GM06990 (cell line): ENCODE measurements around the gene CDC37.
"Not testable (repeated sequence)": the region's sequence is repeated elsewhere in the genome, so short reads cannot be mapped to it uniquely, and the experiment has no call there.

Experiments
- DNase-seq: peaks from one replicate; pipeline ENCODE4 v3.0.0-alpha.2; 2011; ENCODE audit not compliant: insufficient read length; ENCODE audit errors: extremely low read depth
- H3K27me3 ChIP-seq: replicated peaks from 2 replicates; pipeline ENCODE4 v1.6.0; 2011; ENCODE audit warnings: low read length; ENCODE audit not compliant: control insufficient read depth, insufficient read depth
- H3K36me3 ChIP-seq: 2 replicates; pipeline ENCODE4 v1.5.1; 2011; ENCODE audit warnings: low read length; ENCODE audit not compliant: control insufficient read depth, insufficient read depth
- H3K4me3 ChIP-seq: replicated peaks from 2 replicates; pipeline ENCODE4 v1.5.1; 2011; ENCODE audit warnings: low read depth, mild to moderate bottlenecking, control low read depth, low read length
- TF ChIP-seq, protein P1 (sequence below): IDR thresholded peaks from 2 replicates; pipeline ENCODE4 v1.5.1; 2011; ENCODE audit warnings: low read length, control low read depth, mild to moderate bottlenecking, inconsistent platforms; ENCODE audit not compliant: insufficient read depth, poor library complexity, severe bottlenecking

CDC37 gene

GRCh38 chr19:10374931-10375330 lies 28.4 kb downstream of the CDC37 start:
- no peaks in the 10 kb centered on the region for H3K27me3 ChIP-seq
- peaks cover 23% of the 10 kb centered on the region for H3K36me3 ChIP-seq
- no peak overlapping the region for H3K4me3 ChIP-seq
- DNase-seq: no peak
- TF ChIP-seq, protein P1, sequence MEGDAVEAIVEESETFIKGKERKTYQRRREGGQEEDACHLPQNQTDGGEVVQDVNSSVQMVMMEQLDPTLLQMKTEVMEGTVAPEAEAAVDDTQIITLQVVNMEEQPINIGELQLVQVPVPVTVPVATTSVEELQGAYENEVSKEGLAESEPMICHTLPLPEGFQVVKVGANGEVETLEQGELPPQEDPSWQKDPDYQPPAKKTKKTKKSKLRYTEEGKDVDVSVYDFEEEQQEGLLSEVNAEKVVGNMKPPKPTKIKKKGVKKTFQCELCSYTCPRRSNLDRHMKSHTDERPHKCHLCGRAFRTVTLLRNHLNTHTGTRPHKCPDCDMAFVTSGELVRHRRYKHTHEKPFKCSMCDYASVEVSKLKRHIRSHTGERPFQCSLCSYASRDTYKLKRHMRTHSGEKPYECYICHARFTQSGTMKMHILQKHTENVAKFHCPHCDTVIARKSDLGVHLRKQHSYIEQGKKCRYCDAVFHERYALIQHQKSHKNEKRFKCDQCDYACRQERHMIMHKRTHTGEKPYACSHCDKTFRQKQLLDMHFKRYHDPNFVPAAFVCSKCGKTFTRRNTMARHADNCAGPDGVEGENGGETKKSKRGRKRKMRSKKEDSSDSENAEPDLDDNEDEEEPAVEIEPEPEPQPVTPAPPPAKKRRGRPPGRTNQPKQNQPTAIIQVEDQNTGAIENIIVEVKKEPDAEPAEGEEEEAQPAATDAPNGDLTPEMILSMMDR: no peak

GRCh38 chr19:10372690-10373089 lies 30.7 kb downstream of the CDC37 start:
- no peak for DNase-seq
- Histone ChIP-seq H3K36me3 (peaks cover 31% of the 10 kb centered on the region), H3K4me3 (no peak overlapping the region), H3K27me3 (no peaks in the 10 kb centered on the region)
- TF ChIP-seq, protein P1: no peak

DNA sequence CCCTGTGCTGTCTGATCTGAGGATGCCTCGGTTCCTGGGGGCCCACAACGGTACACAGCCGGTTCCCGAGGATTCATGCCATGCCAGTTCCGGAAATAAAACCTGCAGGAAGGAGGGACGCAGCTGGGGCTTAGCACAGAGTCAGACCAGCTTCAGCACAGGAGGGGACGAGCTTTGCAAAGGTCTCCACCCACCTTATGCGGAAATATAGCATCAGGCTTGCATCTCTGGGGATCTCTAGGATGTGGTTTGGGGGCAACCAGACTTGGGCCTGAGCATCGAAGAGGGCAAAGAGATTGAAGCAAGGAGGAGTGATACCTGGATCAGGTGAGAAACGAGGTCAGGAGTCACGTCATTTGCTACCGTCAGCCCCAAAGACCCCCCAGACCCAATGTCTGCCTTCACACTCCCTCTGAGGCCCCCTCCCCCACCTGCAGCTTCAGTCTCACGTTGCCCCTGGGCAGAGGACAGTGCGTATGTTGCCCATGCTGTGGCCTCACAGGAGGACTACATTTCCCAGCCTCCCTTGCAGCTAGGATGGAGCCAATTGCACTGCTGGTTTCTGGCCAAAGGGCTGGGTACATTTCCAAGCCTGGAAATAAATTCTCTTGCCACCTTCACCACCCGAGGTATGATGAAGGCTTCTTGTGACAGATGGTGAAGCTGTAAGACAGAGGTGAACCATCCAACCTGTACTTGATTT lies 35.1 kb downstream of the CDC37 start:
- H3K27me3 ChIP-seq: no peaks in the 10 kb centered on the region
- DNase-seq: no peak
- peaks cover 48% of the 10 kb centered on the region for H3K36me3 ChIP-seq
- no peak overlapping the region for H3K4me3 ChIP-seq
- TF ChIP-seq, protein P1: no peak

DNA sequence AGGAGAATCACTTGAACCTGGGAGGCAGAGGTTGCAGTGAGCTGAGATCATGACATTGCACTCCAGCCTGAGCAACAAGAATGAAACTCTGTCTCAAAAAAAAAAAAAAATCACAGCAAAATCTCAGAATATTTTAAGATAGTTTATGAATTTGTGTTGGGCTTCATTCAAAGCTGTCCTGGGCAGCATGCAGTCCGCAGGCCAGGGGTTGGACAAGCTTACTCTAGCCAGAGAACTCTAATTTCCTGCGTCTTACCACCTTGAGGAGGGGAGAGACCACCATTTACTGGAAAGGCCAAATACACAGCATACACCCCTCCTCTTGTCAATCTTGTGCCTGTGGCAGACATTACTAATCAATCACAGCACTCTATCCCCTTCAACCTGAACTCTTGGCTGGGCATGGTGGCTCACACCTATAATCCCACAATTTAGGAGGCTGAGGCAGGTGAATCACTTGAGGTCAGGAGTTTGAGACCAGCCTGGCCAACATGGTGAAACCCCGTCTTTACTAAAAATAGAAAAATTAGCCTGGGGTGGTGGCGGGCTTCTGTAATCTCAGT lies 36.3 kb downstream of the CDC37 start:
- H3K27me3 ChIP-seq, DNase-seq, H3K4me3 ChIP-seq: not testable (repeated sequence)
- peaks cover 54% of the 10 kb centered on the region for H3K36me3 ChIP-seq

- Histone ChIP-seq H3K36me3 (peaks cover 61% of the 10 kb centered on the region), H3K27me3 (no peaks in the 10 kb centered on the region), H3K4me3 (no peak overlapping the region)
- TF ChIP-seq, protein P1: no peak
- no peak for DNase-seq
Observed at GRCh38 chr19:10365518-10365917, 37.8 kb downstream of the CDC37 start.

DNA sequence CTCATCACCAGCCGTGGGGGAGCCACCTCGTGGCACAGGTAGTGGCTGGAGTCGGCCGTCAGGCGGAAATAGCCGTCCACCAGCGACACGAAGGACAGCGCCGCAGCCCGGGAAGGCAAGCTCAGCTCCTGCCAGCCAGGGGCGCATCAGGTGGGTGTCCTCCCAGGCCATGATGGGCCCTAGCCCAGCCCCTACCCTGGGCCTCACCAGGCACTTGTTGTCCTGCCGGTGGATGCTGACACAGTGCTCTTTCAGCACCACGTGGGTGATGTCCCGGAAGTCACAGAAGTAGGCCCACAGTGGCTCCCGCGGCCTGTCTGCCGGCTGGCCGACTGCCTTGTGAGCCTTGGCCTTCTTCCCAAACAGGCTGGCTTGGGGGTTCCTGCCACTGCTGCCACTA lies 38.7 kb downstream of the CDC37 start:
- Histone ChIP-seq H3K4me3 (no peak overlapping the region), H3K36me3 (peaks cover 57% of the 10 kb centered on the region), H3K27me3 (no peaks in the 10 kb centered on the region)
- DNase-seq: no peak
- TF ChIP-seq, protein P1: no peak
